Tongue (tissue), 2 donors: ENCODE results near the gene GRIK2. TPM values are rescaled to one million over a fixed set of nuclear protein-coding genes. Genes with fewer than 3 reads are reported as not detected.

Source experiments
- DNase-seq: peaks from one replicate; pipeline ENCODE4 v3.0.0-alpha.2; 2015
- total RNA-seq: library from RNA; depleted of rRNA; stranded (reverse); fragments of >200 nt; gene quantifications from one replicate; pipeline ENCODE4 v1.2.3, GENCODE V29; 2014

The GRIK2 gene
- total RNA-seq, 1 donor from 2014 or later, result 3.1 TPM

GRCh38 chr6:101640131-101640530, 246.6 kb downstream of the GRIK2 start:
- no peak for DNase-seq

GRCh38 chr6:101645770-101646169, 252.3 kb downstream of the GRIK2 start:
- DNase-seq, result no peak

GRCh38 chr6:101650402-101651100, 257.0 kb downstream of the GRIK2 start:
- DNase-seq, result no peak

GRCh38 chr6:101652079-101652478, 258.6 kb downstream of the GRIK2 start:
- no peak for DNase-seq

- DNase-seq, result no peak
Measured at GRCh38 chr6:101655109-101655508, 261.6 kb downstream of the GRIK2 start.

- no peak for DNase-seq
Measured at GRCh38 chr6:101662111-101662897, 268.8 kb downstream of the GRIK2 start.

GRCh38 chr6:101663100-101663499, 269.6 kb downstream of the GRIK2 start:
- DNase-seq, result no peak

- no peak for DNase-seq
Measured at GRCh38 chr6:101666256-101666655, 272.7 kb downstream of the GRIK2 start.

- no peak for DNase-seq
Measured at GRCh38 chr6:101668496-101669030, 275.1 kb downstream of the GRIK2 start.

GRCh38 chr6:101676187-101676586, 282.7 kb downstream of the GRIK2 start:
- DNase-seq, result no peak

GRCh38 chr6:101682937-101683336, 289.4 kb downstream of the GRIK2 start:
- DNase-seq, result no peak

- DNase-seq, result no peak
Measured at GRCh38 chr6:101683884-101684283, 290.4 kb downstream of the GRIK2 start.

- no peak for DNase-seq
Measured at GRCh38 chr6:101686653-101687052, 293.1 kb downstream of the GRIK2 start.

- no peak for DNase-seq
Measured at GRCh38 chr6:101689156-101689555, 295.6 kb downstream of the GRIK2 start.

- no peak for DNase-seq
Measured at GRCh38 chr6:101689695-101690094, 296.2 kb downstream of the GRIK2 start.

- no peak for DNase-seq
Measured at GRCh38 chr6:101700655-101701054, 307.1 kb downstream of the GRIK2 start.

GRCh38 chr6:101703311-101703710, 309.8 kb downstream of the GRIK2 start:
- DNase-seq, result no peak

- no peak for DNase-seq
Measured at GRCh38 chr6:101705866-101706265, 312.4 kb downstream of the GRIK2 start.

GRCh38 chr6:101706576-101706975, 313.1 kb downstream of the GRIK2 start:
- DNase-seq, result no peak

- DNase-seq, result no peak
Measured at GRCh38 chr6:101711518-101711917, 318.0 kb downstream of the GRIK2 start.

GRCh38 chr6:101716387-101716786, 322.9 kb downstream of the GRIK2 start:
- DNase-seq, result no peak

- no peak for DNase-seq
Measured at GRCh38 chr6:101716810-101717209, 323.3 kb downstream of the GRIK2 start.

GRCh38 chr6:101719521-101719920, 326.0 kb downstream of the GRIK2 start:
- DNase-seq, result no peak

- DNase-seq, result no peak
Measured at GRCh38 chr6:101722471-101722870, 329.0 kb downstream of the GRIK2 start.
